Measurements from ENCODE around the gene SUCLG2.

SUCLG2 gene

GRCh38 chr3:67610458-67610857 is 44.0 kb downstream of the SUCLG2 start:
- no peak for DNase-seq (ENCODE audit: low read depth)
- in situ Hi-C loops (cut with HindIII; ENCODE audit: low sequenced_read_pairs) = no loop called here
- no peak overlapping the region for H3K4me3 ChIP-seq (ENCODE audit: low read depth, low read length)
- TF ChIP-seq CTCF (IDR thresholded peaks at IDR 0.05; ENCODE audit: low read depth, low read length, missing control alignments) = no peak

GRCh38 chr3:67609709-67610108 is 44.7 kb downstream of the SUCLG2 start:
- no peak for DNase-seq (ENCODE audit: low read depth)
- in situ Hi-C loops (cut with HindIII; ENCODE audit: low sequenced_read_pairs) = no loop called here
- TF ChIP-seq CTCF (IDR thresholded peaks at IDR 0.05; ENCODE audit: low read depth, low read length, missing control alignments) = no peak
- H3K4me3 ChIP-seq (ENCODE audit: low read depth, low read length) = no peak overlapping the region

GRCh38 chr3:67608034-67608433 is 46.4 kb downstream of the SUCLG2 start:
- no peak for DNase-seq (ENCODE audit: low read depth)
- no peak overlapping the region for H3K4me3 ChIP-seq (ENCODE audit: low read depth, low read length)
- no peak for TF ChIP-seq CTCF (IDR thresholded peaks at IDR 0.05; ENCODE audit: low read depth, low read length, missing control alignments)
- in situ Hi-C loops (cut with HindIII; ENCODE audit: low sequenced_read_pairs) = no loop called here

- no peak overlapping the region for H3K4me3 ChIP-seq (ENCODE audit: low read depth, low read length)
- in situ Hi-C loops (cut with HindIII; ENCODE audit: low sequenced_read_pairs) = no loop called here
- TF ChIP-seq CTCF (IDR thresholded peaks at IDR 0.05; ENCODE audit: low read depth, low read length, missing control alignments) = peak; percentile 54
- DNase-seq (ENCODE audit: low read depth) = peak; percentile 62
Measured at GRCh38 chr3:67605377-67605776, 49.0 kb downstream of the SUCLG2 start.

GRCh38 chr3:67602816-67603215 is 51.6 kb downstream of the SUCLG2 start:
- H3K4me3 ChIP-seq (ENCODE audit: low read depth, low read length) = no peak overlapping the region
- no peak for TF ChIP-seq CTCF (IDR thresholded peaks at IDR 0.05; ENCODE audit: low read depth, low read length, missing control alignments)
- DNase-seq (ENCODE audit: low read depth) = no peak
- in situ Hi-C loops (cut with HindIII; ENCODE audit: low sequenced_read_pairs) = no loop called here

- H3K4me3 ChIP-seq (ENCODE audit: low read depth, low read length) = no peak overlapping the region
- DNase-seq (ENCODE audit: low read depth) = peak; percentile 64
- no peak for TF ChIP-seq CTCF (IDR thresholded peaks at IDR 0.05; ENCODE audit: low read depth, low read length, missing control alignments)
- in situ Hi-C loops (cut with HindIII; ENCODE audit: low sequenced_read_pairs) = no loop called here
Measured at GRCh38 chr3:67601919-67602608, 52.3 kb downstream of the SUCLG2 start.
